Erythroblast (primary cell): Measurements from ENCODE around the gene NACAD.

ENCODE experiments used
- DNase-seq, 2 experiments: peaks; one replicate each; lab custom pipeline; 2025; lab: John Stamatoyannopoulos, UW
- GATA1 ChIP-seq: IDR thresholded peaks from 2 replicates; pipeline ENCODE4 v1.6.1; 2011; ENCODE audit warnings: low read depth, mild to moderate bottlenecking, control low read depth, low read length, moderate library complexity
- POLR2A ChIP-seq: IDR thresholded peaks from 2 replicates; pipeline ENCODE4 v1.6.1; 2011; ENCODE audit warnings: mild to moderate bottlenecking, low read length

The NACAD gene

GRCh38 chr7:45080265-45080957 is 8.4 kb downstream of the NACAD start:
- TF ChIP-seq GATA1 (no peak), POLR2A (no peak)
- peak in 1 of 2 experiments; percentile 25 for DNase-seq

- DNase-seq = peak in 1 of 2 experiments; percentile 12
- no peak for TF ChIP-seq POLR2A
- TF ChIP-seq GATA1 = no peak
These were observed 10.6 kb downstream of the NACAD start for GRCh38 chr7:45078125-45078681.

GRCh38 chr7:45077579-45077978 is 11.2 kb downstream of the NACAD start:
- TF ChIP-seq GATA1 = no peak
- TF ChIP-seq POLR2A = no peak

DNA sequence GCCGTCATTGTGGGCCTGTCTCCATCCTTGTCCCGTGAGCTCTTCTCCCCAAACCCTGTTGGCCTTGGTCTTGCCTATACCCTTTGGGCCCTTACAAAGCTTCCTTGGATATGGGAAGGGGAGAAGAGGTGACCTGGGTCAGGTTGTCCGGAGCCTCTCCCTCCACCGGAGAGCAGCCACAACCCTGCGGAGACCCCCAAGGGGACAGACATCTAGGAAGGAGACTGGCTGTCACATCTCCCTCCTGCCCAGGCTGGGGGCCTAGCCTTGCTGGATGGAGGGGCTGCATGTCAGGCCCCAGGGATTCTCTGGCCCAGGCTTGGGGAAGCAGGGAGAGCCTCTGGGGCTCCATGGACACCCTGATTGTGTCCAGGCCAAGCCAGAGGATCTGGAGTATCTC is 11.8 kb downstream of the NACAD start:
- no peak for DNase-seq
- no peak for TF ChIP-seq GATA1
- no peak for TF ChIP-seq POLR2A

More at GRCh38 chr7:45077579-45077978, 11.2 kb downstream of the NACAD start:
- no peak for DNase-seq

DNA sequence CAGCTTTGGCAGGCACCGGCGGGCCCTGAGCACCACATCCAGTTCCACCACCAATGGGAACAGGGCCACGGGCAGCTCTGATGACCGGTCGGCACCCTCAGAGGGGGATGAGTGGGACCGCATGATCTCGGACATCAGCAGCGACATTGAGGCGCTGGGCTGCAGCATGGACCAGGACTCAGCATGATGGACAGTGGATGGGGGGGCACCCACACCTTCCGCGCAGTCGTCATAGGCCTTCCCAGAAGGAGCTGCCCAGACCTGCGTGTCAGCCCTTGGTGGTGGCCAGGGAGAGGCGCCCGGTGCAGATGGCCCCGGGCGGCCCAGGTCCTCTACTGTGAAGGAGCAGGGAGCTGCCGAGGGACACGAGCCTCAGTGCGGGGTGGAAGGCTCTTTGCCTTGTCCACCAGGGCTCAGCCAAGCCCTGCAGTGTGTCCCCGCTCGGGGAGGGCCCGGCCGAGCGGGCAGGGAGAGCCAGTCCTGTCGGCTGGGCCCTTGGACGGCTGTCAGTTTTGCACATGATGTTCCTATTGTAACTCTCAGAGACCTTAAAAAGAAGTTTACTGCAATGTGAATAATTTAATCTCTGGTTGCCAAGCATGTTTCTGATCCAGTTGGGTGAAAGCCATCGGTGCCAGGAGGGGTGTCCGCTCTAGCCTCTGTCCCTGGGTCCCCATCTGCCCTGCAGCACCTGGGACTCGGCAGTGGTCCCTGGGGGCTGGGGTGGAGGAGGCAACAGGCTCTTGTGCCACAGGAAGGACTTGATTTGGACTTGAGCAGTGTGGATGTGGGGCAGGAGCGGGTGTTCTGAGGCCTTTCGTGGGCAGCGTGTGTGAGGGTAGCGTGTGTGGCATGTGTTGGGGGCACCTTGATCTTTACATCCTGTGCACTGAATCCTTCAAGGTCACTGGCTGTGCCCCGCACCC is 12.6 kb downstream of the NACAD start:
- no peak for TF ChIP-seq POLR2A
- no peak for TF ChIP-seq GATA1
- no peak for DNase-seq

GRCh38 chr7:45075355-45075644 is 13.5 kb downstream of the NACAD start:
- TF ChIP-seq POLR2A = no peak
- no peak for TF ChIP-seq GATA1
- no peak for DNase-seq

- TF ChIP-seq GATA1 (no peak), POLR2A (no peak)
- no peak for DNase-seq
These were observed 14.0 kb downstream of the NACAD start for GRCh38 chr7:45074528-45075354.

DNA sequence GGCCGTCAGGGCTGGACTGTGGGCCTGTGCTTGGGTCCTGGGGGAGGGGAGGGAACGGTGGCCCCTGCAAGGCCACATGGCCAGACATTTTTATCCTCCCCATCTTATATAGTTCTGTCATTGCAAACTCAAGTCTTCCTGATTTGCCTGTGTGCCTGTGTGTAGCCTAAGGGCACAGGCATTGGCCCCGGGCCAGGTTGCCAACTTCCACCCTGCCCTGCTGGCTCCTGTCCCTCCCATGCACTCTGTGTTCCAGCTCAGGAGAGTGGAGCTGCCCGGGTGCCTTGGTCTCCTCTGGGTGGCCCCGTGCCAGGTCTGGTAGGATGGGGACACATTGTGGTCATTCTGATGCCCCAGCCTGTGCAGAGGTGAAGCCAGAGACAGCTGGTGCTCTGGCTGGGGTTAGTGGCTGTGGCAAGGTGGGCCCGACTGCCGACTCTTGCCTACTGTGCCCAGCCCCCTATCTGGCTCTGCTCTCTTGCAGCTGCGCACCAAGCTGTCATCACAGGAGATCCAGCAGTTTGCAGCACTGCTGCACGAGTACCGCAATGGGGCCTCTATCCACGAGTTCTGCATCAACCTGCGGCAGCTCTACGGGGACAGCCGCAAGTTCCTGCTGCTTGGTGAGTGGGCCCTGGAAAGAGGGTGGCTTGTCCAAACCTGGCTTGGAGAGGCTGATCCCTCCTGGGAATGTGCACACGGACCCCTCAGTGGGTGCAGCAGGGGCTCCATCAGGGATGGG is 14.8 kb downstream of the NACAD start:
- no peak for DNase-seq
- no peak for TF ChIP-seq GATA1

DNA sequence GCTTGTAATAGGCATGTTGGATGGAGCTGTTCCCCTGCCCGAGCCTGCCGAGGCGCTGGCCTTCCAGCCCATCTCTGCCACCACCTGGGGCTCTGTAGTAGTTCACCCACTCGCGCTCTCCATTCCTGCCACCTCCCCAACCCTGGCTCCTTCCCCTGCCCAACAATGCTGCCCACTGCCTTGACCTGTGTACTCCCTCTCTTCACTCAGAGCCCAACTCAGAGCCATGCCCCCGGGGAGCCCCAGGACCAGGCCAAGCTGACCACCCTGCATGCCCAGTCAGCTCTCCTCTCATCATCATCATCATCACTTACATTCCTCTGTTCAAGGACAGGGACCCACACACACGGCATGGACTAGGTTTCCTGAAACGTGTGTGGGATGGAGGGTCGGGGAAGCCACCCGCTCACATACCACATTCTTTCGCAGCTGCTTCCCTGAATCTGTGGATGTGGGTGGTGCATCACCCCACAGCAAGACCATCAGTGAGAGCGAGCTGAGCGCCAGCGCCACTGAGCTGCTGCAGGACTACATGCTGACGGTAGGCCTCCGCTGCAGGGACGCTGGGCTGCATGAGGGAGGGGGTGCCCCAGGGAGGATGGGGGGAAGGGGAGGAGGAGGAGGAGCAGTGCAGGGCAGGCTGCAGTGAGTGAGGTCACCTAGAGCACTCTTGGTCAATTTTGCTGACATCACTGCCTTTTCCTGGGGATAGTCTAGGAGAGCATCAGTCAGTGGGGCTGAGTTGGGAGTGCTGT is 15.6 kb downstream of the NACAD start:
- TF ChIP-seq GATA1 (no peak), POLR2A (no peak)
- DNase-seq = no peak

DNA sequence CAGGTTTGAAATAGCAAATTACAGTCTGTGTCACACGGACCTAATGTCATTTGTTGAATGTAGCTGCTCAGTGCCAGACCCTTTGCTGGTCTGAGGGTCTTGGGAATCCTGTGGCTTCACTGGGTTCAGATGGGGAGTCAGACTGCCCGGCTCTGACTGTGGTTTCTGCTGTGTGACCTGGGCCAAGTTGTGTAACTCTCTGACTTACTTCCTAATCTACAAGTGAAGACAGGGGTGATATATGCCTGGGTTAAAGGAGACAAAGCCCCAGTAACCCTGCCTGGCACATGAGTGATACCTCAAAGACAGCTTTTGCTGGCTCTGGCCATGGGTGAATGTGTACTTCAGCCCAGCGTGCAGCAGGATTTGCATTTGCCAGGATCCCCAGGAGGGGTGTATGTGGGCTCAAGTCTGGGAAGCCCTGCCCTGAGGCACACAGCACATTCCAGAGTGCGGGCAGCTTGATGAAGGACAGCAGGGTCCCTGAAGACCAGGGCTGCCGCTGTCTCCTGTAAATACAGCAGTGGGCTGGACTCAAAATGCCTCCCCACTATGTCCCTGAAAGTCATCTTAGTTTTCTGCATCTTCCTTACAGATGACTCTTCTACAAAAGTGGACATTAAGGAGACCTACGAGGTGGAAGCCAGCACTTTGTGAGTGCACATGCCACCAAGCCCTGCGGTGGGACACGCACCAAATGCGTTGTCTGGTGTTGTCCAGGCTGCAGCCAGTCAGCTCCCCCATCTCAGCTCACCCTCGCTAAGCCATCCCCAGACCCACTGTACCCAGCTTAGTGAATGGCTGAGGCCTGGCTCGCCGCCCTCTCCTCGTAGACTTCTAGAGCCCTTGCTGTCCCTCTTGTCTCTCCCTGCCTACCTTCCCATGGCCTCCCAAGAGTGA is 16.4 kb downstream of the NACAD start:
- TF ChIP-seq POLR2A (no peak), GATA1 (no peak)
- no peak for DNase-seq

DNA sequence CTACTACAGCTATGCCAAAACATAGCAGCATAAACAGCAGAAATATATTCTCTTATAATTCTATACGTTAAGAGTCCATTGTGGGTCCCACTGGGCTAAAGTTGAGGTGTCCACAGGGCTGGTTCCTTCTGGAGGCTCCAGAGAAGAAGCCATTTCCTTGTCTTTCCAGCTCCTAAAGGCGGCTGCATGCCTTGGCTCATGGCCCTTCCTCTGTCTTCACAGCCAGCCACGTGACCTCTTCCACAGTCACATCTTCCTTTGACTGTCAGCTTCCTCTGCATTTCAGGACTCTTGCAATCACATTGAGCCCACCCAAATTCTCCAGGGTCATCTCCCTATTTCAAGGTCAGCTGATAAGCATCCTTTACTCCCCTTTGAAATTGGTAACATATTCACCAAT is 17.2 kb downstream of the NACAD start:
- DNase-seq = no peak
- TF ChIP-seq POLR2A = no peak
- TF ChIP-seq GATA1 = no peak
